HepG2 (cell line): Measurements from ENCODE around the gene GPRIN1. TPM values are rescaled to one million over a fixed set of nuclear protein-coding genes. Genes with fewer than 3 reads are reported as not detected.

Source experiments
- ATAC-seq: fragments of 200-7000 bp; cut with Tn5 transposase; 3 replicates; pipeline ENCODE4 v1.9.1; 2020; ENCODE audit warnings: mild to moderate bottlenecking, moderate library complexity
- BruUV-seq: library from RNA; stranded (reverse); fragments of 400-500 nt; replicated peaks from 2 replicates; lab custom pipeline; 2021; lab: Mats Ljungman, UMichigan
- CTCF ChIA-PET: fragments of 300-600 bp; formaldehyde crosslinking; extraction: SDS; loops from one replicate; lab custom pipeline; 2021; ENCODE audit warnings: low total read pairs, inconsistent platforms, low intra/inter-chr PET ratio; lab: Yijun Ruan, JAX
- POLR2A ChIA-PET: fragments of 350-600 bp; sonication (Branson Sonifier 250); formaldehyde crosslinking; loops from one replicate; lab custom pipeline; 2020; ENCODE audit warnings: antibody characterized with exemption, inconsistent platforms; lab: Yijun Ruan, JAX
- DNase-seq: peaks from one replicate; pipeline ENCODE4 v3.0.0-alpha.2; 2015; ENCODE audit warnings: low spot score
- FAIRE-seq: peaks from 3 replicates; lab custom pipeline; 2011; peaks lifted over from hg19 to GRCh38; lab: Jason Lieb, UNC
- H2AFZ ChIP-seq: one replicate; pipeline ENCODE4 v1.6.1; 2011; ENCODE audit warnings: low read length, inconsistent platforms
- H3K27ac ChIP-seq: fragments of 300-600 bp; 3 replicates; pipeline ENCODE4 v1.8.0; 2011; ENCODE audit warnings: mixed run types, mild to moderate bottlenecking, mixed read lengths, low read length, inconsistent platforms; ENCODE audit not compliant: insufficient read depth; ENCODE audit errors: extremely low read length
- H3K27me3 ChIP-seq, 2 experiments: fragments of 200-600 bp in 1 of 2; 2 replicates in 1 of 2; 3 replicates in 1 of 2; pipeline versions ENCODE4 v1.6.0 to v1.8.0; 2011; ENCODE audit warnings: low read length in 2 of 2, mild to moderate bottlenecking in 2 of 2, moderate library complexity in 2 of 2, inconsistent platforms in 1 of 2; ENCODE audit not compliant: insufficient read depth in 2 of 2, control insufficient read depth in 1 of 2
- H3K36me3 ChIP-seq, 2 experiments: fragments of 200-600 bp in 1 of 2; replicated peaks in 1 of 2; 2 replicates in 1 of 2; 3 replicates in 1 of 2; pipeline versions ENCODE4 v1.5.1 to v1.8.0; 2011; ENCODE audit warnings: low read length in 2 of 2, inconsistent platforms in 1 of 2; ENCODE audit not compliant: insufficient read depth in 2 of 2, control insufficient read depth in 1 of 2
- H3K4me1 ChIP-seq: 2 replicates; pipeline ENCODE4 v1.5.1; 2012; ENCODE audit warnings: low read length, inconsistent platforms; ENCODE audit not compliant: insufficient read depth
- H3K4me2 ChIP-seq: 2 replicates; pipeline ENCODE4 v1.6.0; 2011; ENCODE audit warnings: low read depth, low read length, inconsistent platforms
- H3K4me3 ChIP-seq, 3 experiments: fragments of 200-600 bp in 1 of 3; sonication (generic), shearing (Covaris generic) in 1 of 3; replicated peaks in 1 of 3; 2 replicates each; pipeline ENCODE4 v1.5.1; 2011 to 2016; ENCODE audit warnings: low read length in 3 of 3, inconsistent platforms in 2 of 3, low read depth in 2 of 3, mild to moderate bottlenecking in 2 of 3, control low read depth in 1 of 3, mixed read lengths in 1 of 3; ENCODE audit not compliant: insufficient read depth in 1 of 3
- H3K79me2 ChIP-seq: one replicate; pipeline ENCODE4 v1.6.1; 2011; ENCODE audit warnings: low read length, inconsistent platforms; ENCODE audit not compliant: insufficient read depth
- H3K9ac ChIP-seq: 2 replicates; pipeline ENCODE4 v1.6.0; 2011; ENCODE audit warnings: mild to moderate bottlenecking, low read depth, low read length, inconsistent platforms; ENCODE audit not compliant: insufficient read depth
- H3K9me3 ChIP-seq: 2 replicates; pipeline ENCODE4 v1.5.1; 2012; ENCODE audit warnings: mild to moderate bottlenecking, low read length
- H4K20me1 ChIP-seq: 2 replicates; pipeline ENCODE4 v1.6.0; 2011; ENCODE audit warnings: inconsistent platforms, mild to moderate bottlenecking, low read length, moderate library complexity; ENCODE audit not compliant: insufficient read depth
- AFF4 ChIP-seq: sonication (generic); formaldehyde crosslinking; IDR thresholded peaks from 2 replicates; pipeline ENCODE4 v1.4.0; 2020; ENCODE audit warnings: missing genetic modification reagents
- MED8 ChIP-seq: sonication (generic); formaldehyde crosslinking; IDR thresholded peaks from 2 replicates; pipeline ENCODE4 v1.8.1; 2023; ENCODE audit warnings: mild to moderate bottlenecking, missing genetic modification reagents; ENCODE audit not compliant: insufficient replicate concordance
- RORA ChIP-seq: sonication (generic); formaldehyde crosslinking; IDR thresholded peaks from 2 replicates; pipeline ENCODE4 v1.5.0; 2020; ENCODE audit warnings: mild to moderate bottlenecking, missing genetic modification reagents, moderate library complexity
- SMAD1 ChIP-seq: sonication (generic); formaldehyde crosslinking; IDR thresholded peaks from 2 replicates; pipeline ENCODE4 v1.4.0; 2020; ENCODE audit warnings: missing genetic modification reagents, low read depth, mild to moderate bottlenecking, borderline replicate concordance
- ZSCAN21 ChIP-seq: sonication (generic); formaldehyde crosslinking; IDR thresholded peaks from 2 replicates; pipeline ENCODE4 v1.8.0; 2022; ENCODE audit warnings: mild to moderate bottlenecking, missing genetic modification reagents, moderate library complexity, borderline replicate concordance
- WGBS: methylation state at CpG from one replicate; pipeline ENCODE4 v1.1.6; 2017; ENCODE audit warnings: low lambda C conversion rate; 5-methylcytosine and 5-hydroxymethylcytosine counted together
- in situ Hi-C: cut with HindIII; loops from 2 replicates; pipeline ENCODE4 v1.10.0; 2017; ENCODE audit warnings: low pct_unique_long_range_greater_than_20kb; ENCODE audit not compliant: extremely low pct_ligation_motif_present
- intact Hi-C: fragments of 100-400 bp; cut with micrococcal nuclease; formaldehyde crosslinking; loops from one replicate; pipeline ENCODE4 v1.10.0; 2022; ENCODE audit not compliant: unreplicated experiment
- polyA plus RNA-seq, 8 experiments: library from polyadenylated mRNA; depleted of rRNA in 3 of 8; stranded (reverse) in 7 of 8; unstranded in 1 of 8; fragments of >200 nt; fragmentation: Illumina TruSeq in 4 of 8; extraction: Trizol in 4 of 8; gene quantifications; 2 replicates each; pipeline versions ENCODE4 v1.2.1 to v1.2.3, GENCODE V29; 2011 to 2016; ENCODE audit warnings: low read depth in 4 of 8, missing spikeins in 1 of 8, mixed read lengths in 1 of 8; ENCODE audit not compliant: insufficient read depth in 1 of 8
- total RNA-seq, 5 experiments: library from RNA; depleted of rRNA; stranded (reverse); fragments of >200 nt; fragmentation: Illumina TruSeq; extraction: Trizol; gene quantifications; 2 replicates each; pipeline ENCODE4 v1.2.3, GENCODE V29; 2016; ENCODE audit warnings: low read depth in 1 of 5

Gene GPRIN1
- total and polyA plus RNA-seq, 2 of the 13 experiments (the other 11 are each of a cell fraction or from before 2014, with no cell fraction given): 0.32 to 2.0 TPM

- TF ChIP-seq RORA (CRISPR knock-in tag): no peak
- TF ChIP-seq ZSCAN21: no peak
- TF ChIP-seq AFF4 (CRISPR knock-in tag): no peak
- TF ChIP-seq SMAD1 (CRISPR knock-in tag): no peak
- no peak for TF ChIP-seq MED8 (CRISPR knock-in tag)
- TF ChIP-seq, all 625 proteins: peak for 0
- Histone ChIP-seq H3K9me3 (no peaks in the 10 kb centered on the region), H3K79me2 (no peaks in the 10 kb centered on the region), H3K4me3 (no peak overlapping the region), H3K9ac (no peak overlapping the region), H3K27me3 (peaks cover 17 to 87% of the 10 kb centered on the region in 2 experiments; a peak in 4 of 5 replicates), H3K36me3 (no peaks in the 10 kb centered on the region), H3K4me1 (peaks cover 26% of the 10 kb centered on the region), H2AFZ (no peak overlapping the region), H4K20me1 (no peaks in the 10 kb centered on the region), H3K4me2 (no peak overlapping the region), H3K27ac (no peak overlapping the region)
- BruUV-seq: no TSS peak
- in situ Hi-C loops (no loop called here), intact Hi-C loops (no loop called here)
- CTCF ChIA-PET: no interaction called here
- WGBS: 14% methylated on average over 18 of the region's 25 CpGs
- ATAC-seq (no peak), DNase-seq (no peak), FAIRE-seq (no peak)
- POLR2A ChIA-PET: no interaction called here
Observed at GRCh38 chr5:176625966-176626875, 16.3 kb upstream of the GPRIN1 start.
